ENCODE results near the gene CDC27. TPM values are rescaled to one million over a fixed set of nuclear protein-coding genes. Genes with fewer than 3 reads are reported as not detected.
"Not testable (repeated sequence)": the region's sequence is repeated elsewhere in the genome, so short reads cannot be mapped to it uniquely, and the experiment has no call there.

The CDC27 gene
- total RNA-seq, 4 donors from 2014 or later = 37.5 to 63.9 (median 40.6) TPM

- TF ChIP-seq POLR2AphosphoS5 (IDR thresholded peaks at IDR 0.05) = no peak
- TF ChIP-seq POLR2A (IDR thresholded peaks at IDR 0.05) = no peak
- no peak for TF ChIP-seq EP300 (IDR thresholded peaks at IDR 0.05; ENCODE audit: low read depth)
- TF ChIP-seq CTCF (IDR thresholded peaks at IDR 0.05) = no peak
- no peaks in the 10 kb centered on the region for H3K27me3 ChIP-seq
- H3K27ac ChIP-seq = no peak overlapping the region
- no peak for DNase-seq
- in situ Hi-C loops (cut with MboI; ENCODE audit: low pct_ligation_motif_present in 1 of 4, low pct_unique_long_range_greater_than_20kb in 1 of 4, low sequenced_read_pairs in 3 of 4) = no loop called here
- 58 to 65% methylated on average over 2 of the region's 2 CpGs for WGBS, 2 donors (ENCODE audit: low coverage in 1 of 2)
- no peaks in the 10 kb centered on the region for H3K9me3 ChIP-seq
- H3K4me3 ChIP-seq = no peak overlapping the region
- no peaks in the 10 kb centered on the region for H3K4me1 ChIP-seq
- H3K36me3 ChIP-seq = peaks cover 0 to 31% (median 7%) of the 10 kb centered on the region in 4 donors
- intact Hi-C loops (cut with DNase I; ENCODE audit: low total_unique reads) = no loop called here
Measured at GRCh38 chr17:47119746-47120520, 69.2 kb downstream of the CDC27 start.

DNA sequence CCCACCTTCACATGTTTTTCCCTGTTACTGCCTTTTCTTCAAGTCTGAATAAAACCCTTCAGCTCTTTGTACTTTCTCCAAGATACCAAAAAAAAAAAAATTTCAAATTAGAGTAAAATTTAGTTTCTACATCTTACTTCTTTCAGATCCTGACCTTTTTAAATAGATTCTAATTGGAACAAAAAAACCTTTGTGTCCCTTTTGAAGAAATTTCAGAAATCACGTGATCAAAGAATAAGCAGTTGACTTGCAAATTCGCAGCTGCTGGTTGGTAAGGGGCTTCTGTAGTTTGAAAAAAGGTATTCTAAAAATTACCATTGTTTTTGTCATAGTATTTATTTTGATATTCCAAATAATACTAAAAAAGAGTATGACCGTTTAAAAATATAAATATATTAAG, 71.7 kb downstream of the CDC27 start:
- intact Hi-C loops (cut with DNase I; ENCODE audit: low total_unique reads) = no loop called here
- Histone ChIP-seq H3K27me3 (no peaks in the 10 kb centered on the region), H3K9me3 (no peaks in the 10 kb centered on the region), H3K27ac (no peak overlapping the region), H3K4me3 (no peak overlapping the region), H3K36me3 (peaks cover 0 to 18% (median 6%) of the 10 kb centered on the region in 4 donors), H3K4me1 (no peaks in the 10 kb centered on the region)
- TF ChIP-seq CTCF (IDR thresholded peaks at IDR 0.05) (no peak), POLR2AphosphoS5 (IDR thresholded peaks at IDR 0.05) (no peak)
- 85 to 87% methylated on average over 3 of the region's 3 CpGs for WGBS, 2 donors (ENCODE audit: low coverage in 1 of 2)
- DNase-seq = no peak
- in situ Hi-C loops (cut with MboI; ENCODE audit: low pct_ligation_motif_present in 1 of 4, low pct_unique_long_range_greater_than_20kb in 1 of 4, low sequenced_read_pairs in 3 of 4) = no loop called here

DNA sequence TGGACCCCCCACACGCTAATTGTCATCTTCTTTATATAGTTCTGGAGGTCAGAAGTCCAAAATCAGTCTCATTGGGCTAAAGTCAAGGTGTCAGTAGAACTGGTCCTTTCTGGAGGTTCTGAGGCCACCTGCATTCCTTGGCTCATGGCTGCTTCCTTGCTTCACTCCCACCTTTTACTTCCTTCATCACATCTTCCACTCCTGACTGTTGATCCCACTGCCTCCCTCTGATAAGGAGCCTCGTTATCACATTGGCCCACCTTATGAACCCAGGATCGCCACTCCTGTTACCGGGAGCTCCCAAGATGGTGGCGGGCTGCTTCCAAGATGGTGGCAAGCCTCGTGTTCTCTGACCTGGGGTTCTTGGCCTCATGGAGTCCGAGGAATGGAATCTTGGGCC, 83.0 kb downstream of the CDC27 start:
- H3K27ac ChIP-seq = no peak overlapping the region
- H3K27me3 ChIP-seq = no peaks in the 10 kb centered on the region
- intact Hi-C loops (cut with DNase I; ENCODE audit: low total_unique reads) = no loop called here
- no peaks in the 10 kb centered on the region for H3K4me1 ChIP-seq
- no peaks in the 10 kb centered on the region for H3K9me3 ChIP-seq
- WGBS, 2 donors (ENCODE audit: low coverage in 1 of 2) = 90 to 92% methylated on average over 2 to 7 of the region's 7 CpGs
- H3K4me3 ChIP-seq = no peak overlapping the region
- no peak for DNase-seq
- no peaks in the 10 kb centered on the region for H3K36me3 ChIP-seq
- in situ Hi-C loops (cut with MboI; ENCODE audit: low pct_ligation_motif_present in 1 of 4, low pct_unique_long_range_greater_than_20kb in 1 of 4, low sequenced_read_pairs in 3 of 4) = no loop called here
- TF ChIP-seq POLR2AphosphoS5 (IDR thresholded peaks at IDR 0.05) = no peak
- no peak for TF ChIP-seq CTCF (IDR thresholded peaks at IDR 0.05)
- no peak for TF ChIP-seq EP300 (IDR thresholded peaks at IDR 0.05; ENCODE audit: low read depth)

GRCh38 chr17:47105246-47105645, 83.8 kb downstream of the CDC27 start:
- in situ Hi-C loops (cut with MboI; ENCODE audit: low pct_ligation_motif_present in 1 of 4, low pct_unique_long_range_greater_than_20kb in 1 of 4, low sequenced_read_pairs in 3 of 4); H3K27ac ChIP-seq; H3K4me3 ChIP-seq; H3K27me3 ChIP-seq; DNase-seq; H3K36me3 ChIP-seq; H3K4me1 ChIP-seq; H3K9me3 ChIP-seq; intact Hi-C loops (cut with DNase I; ENCODE audit: low total_unique reads): not testable (repeated sequence)
- WGBS, 2 donors (ENCODE audit: low coverage in 1 of 2) = 38 to 53% methylated on average over 1 of the region's 1 CpG

- H3K36me3 ChIP-seq = no peaks in the 10 kb centered on the region
- no peaks in the 10 kb centered on the region for H3K9me3 ChIP-seq
- TF ChIP-seq POLR2A (IDR thresholded peaks at IDR 0.05) (no peak), EP300 (IDR thresholded peaks at IDR 0.05; ENCODE audit: low read depth) (no peak), POLR2AphosphoS5 (IDR thresholded peaks at IDR 0.05) (no peak), CTCF (IDR thresholded peaks at IDR 0.05) (no peak)
- in situ Hi-C loops (cut with MboI; ENCODE audit: low pct_ligation_motif_present in 1 of 4, low pct_unique_long_range_greater_than_20kb in 1 of 4, low sequenced_read_pairs in 3 of 4) (no loop called here), intact Hi-C loops (cut with DNase I; ENCODE audit: low total_unique reads) (no loop called here)
- H3K4me3 ChIP-seq = no peak overlapping the region
- H3K27ac ChIP-seq = no peak overlapping the region
- no peak for DNase-seq
- no peaks in the 10 kb centered on the region for H3K27me3 ChIP-seq
- H3K4me1 ChIP-seq = peaks cover 8 to 22% (median 10%) of the 10 kb centered on the region in 4 donors
- WGBS, 2 donors (ENCODE audit: low coverage in 1 of 2) = 92 to 100% methylated on average over 3 to 4 of the region's 4 CpGs
Measured at GRCh38 chr17:47102914-47103313, 86.2 kb downstream of the CDC27 start.

Data from transverse colon (tissue), 4 donors.